H1 (cell line): ENCODE measurements around the gene POGLUT2. TPM values are rescaled to one million over a fixed set of nuclear protein-coding genes. Genes with fewer than 3 reads are reported as not detected.

ENCODE experiments used
- CTCF ChIA-PET: fragments of 300-600 bp; sonication (Branson Sonifier 250); formaldehyde crosslinking; loops from one replicate; lab custom pipeline; 2021; ENCODE audit not compliant: partially characterized antibody; lab: Charles Lee
- POLR2A ChIA-PET: fragments of 300-600 bp; sonication (Branson Sonifier 250); formaldehyde crosslinking; loops from one replicate; lab custom pipeline; 2021; ENCODE audit warnings: inconsistent platforms; ENCODE audit not compliant: partially characterized antibody; lab: Charles Lee
- DNase-seq, 2 experiments: peaks; one replicate each; pipeline versions ENCODE4 v3.0.0 to v3.0.0-alpha.2; 2010 to 2022; ENCODE audit warnings: low spot score in 2 of 2, low read depth in 1 of 2, mixed read lengths in 1 of 2
- FAIRE-seq: peaks from 2 replicates; lab custom pipeline; 2011; peaks lifted over from hg19 to GRCh38; lab: Jason Lieb, UNC
- H2AFZ ChIP-seq: 2 replicates; pipeline ENCODE4 v1.8.1; 2012; ENCODE audit warnings: low read length, inconsistent platforms
- H2AK5ac ChIP-seq: 2 replicates; pipeline ENCODE4 v1.6.1; 2013; ENCODE audit warnings: low read depth, low read length
- H2BK120ac ChIP-seq: replicated peaks from 2 replicates; pipeline ENCODE3; 2013; ENCODE audit warnings: low read depth, low read length, inconsistent platforms
- H2BK12ac ChIP-seq: 2 replicates; pipeline ENCODE4 v1.6.1; 2013; ENCODE audit warnings: low read depth, low read length
- H2BK15ac ChIP-seq: 2 replicates; pipeline ENCODE4 v1.6.1; 2013; ENCODE audit warnings: low read length
- H2BK20ac ChIP-seq: 2 replicates; pipeline ENCODE4 v1.6.1; 2013; ENCODE audit warnings: low read length
- H2BK5ac ChIP-seq: 2 replicates; pipeline ENCODE4 v1.6.1; 2013; ENCODE audit warnings: low read depth, low read length
- H3K14ac ChIP-seq: 2 replicates; pipeline ENCODE4 v1.6.1; 2013; ENCODE audit warnings: inconsistent platforms; ENCODE audit not compliant: insufficient read length
- H3K18ac ChIP-seq: 2 replicates; pipeline ENCODE4 v1.6.1; 2013; ENCODE audit warnings: low read length; ENCODE audit errors: extremely low read depth
- H3K23ac ChIP-seq: 2 replicates; pipeline ENCODE4 v1.6.1; 2013; ENCODE audit warnings: inconsistent platforms; ENCODE audit not compliant: insufficient read length
- H3K23me2 ChIP-seq: 2 replicates; pipeline ENCODE4 v1.6.1; 2013; ENCODE audit warnings: low read depth, low read length
- H3K27ac ChIP-seq: 2 replicates; pipeline ENCODE4 v1.6.1; 2011; ENCODE audit warnings: low read depth, low read length, inconsistent platforms
- H3K27me3 ChIP-seq, 4 experiments: replicated peaks in 1 of 4; 1 replicate in 1 of 4; 2 replicates in 3 of 4; pipeline versions ENCODE4 v1.6.1 to v1.8.1; 2011 to 2013; ENCODE audit warnings: low read length in 3 of 4, mild to moderate bottlenecking in 3 of 4, inconsistent platforms in 2 of 4, mixed read lengths in 2 of 4, moderate library complexity in 1 of 4; ENCODE audit not compliant: control insufficient read depth in 3 of 4, insufficient read depth in 3 of 4; ENCODE audit errors: extremely low read depth in 1 of 4
- H3K36me3 ChIP-seq, 4 experiments: 2 replicates each; pipeline versions ENCODE4 v1.6.1 to v1.8.1; 2011 to 2013; ENCODE audit warnings: mild to moderate bottlenecking in 4 of 4, low read length in 3 of 4, moderate library complexity in 2 of 4, control low read depth in 1 of 4, inconsistent platforms in 1 of 4; ENCODE audit not compliant: insufficient read depth in 4 of 4, control insufficient read depth in 2 of 4
- H3K4ac ChIP-seq: replicated peaks from 2 replicates; pipeline ENCODE3; 2013; ENCODE audit warnings: low read length, low read depth, mixed read lengths, inconsistent platforms; ENCODE audit not compliant: insufficient read length
- H3K4me1 ChIP-seq, 4 experiments: replicated peaks in 1 of 4; 1 replicate in 1 of 4; 2 replicates in 3 of 4; pipeline versions ENCODE4 v1.6.1 to v1.8.1; 2011 to 2013; ENCODE audit warnings: low read length in 3 of 4, inconsistent platforms in 2 of 4, mixed read lengths in 1 of 4; ENCODE audit not compliant: insufficient read depth in 4 of 4, control insufficient read depth in 3 of 4
- H3K4me2 ChIP-seq, 2 experiments: 2 replicates each; pipeline versions ENCODE4 v1.6.1 to v1.8.1; 2011 to 2013; ENCODE audit warnings: low read depth in 2 of 2, low read length in 2 of 2, control low read depth in 1 of 2, inconsistent platforms in 1 of 2, mild to moderate bottlenecking in 1 of 2; ENCODE audit not compliant: insufficient read depth in 1 of 2
- H3K4me3 ChIP-seq, 4 experiments: fragments of 200-600, 300-600 bp in 1 of 4; sonication (generic), shearing (Covaris generic), sonication (Bioruptor Twin) in 1 of 4; 2 replicates each; pipeline versions ENCODE4 v1.5.1 to v1.8.1; 2011 to 2016; ENCODE audit warnings: low read length in 4 of 4, low read depth in 3 of 4, control low read depth in 2 of 4, inconsistent platforms in 2 of 4, mild to moderate bottlenecking in 2 of 4, mixed read lengths in 1 of 4, moderate library complexity in 1 of 4; ENCODE audit not compliant: insufficient read depth in 2 of 4; ENCODE audit errors: extremely low read depth in 1 of 4
- H3K56ac ChIP-seq: replicated peaks from 2 replicates; pipeline ENCODE3; 2013; ENCODE audit warnings: low read depth, mild to moderate bottlenecking, mixed read lengths, low read length, inconsistent platforms; ENCODE audit not compliant: insufficient read length
- H3K79me1 ChIP-seq: 2 replicates; pipeline ENCODE4 v1.6.1; 2013; ENCODE audit warnings: low read depth, low read length, control low read depth
- H3K79me2 ChIP-seq, 2 experiments: 2 replicates each; pipeline versions ENCODE4 v1.6.1 to v1.8.1; 2012 to 2013; ENCODE audit warnings: low read length in 2 of 2, mild to moderate bottlenecking in 2 of 2, inconsistent platforms in 1 of 2; ENCODE audit not compliant: insufficient read depth in 2 of 2, control insufficient read depth in 1 of 2
- H3K9ac ChIP-seq, 4 experiments: replicated peaks in 1 of 4; 1 replicate in 1 of 4; 2 replicates in 3 of 4; pipeline versions ENCODE4 v1.6.1 to v1.8.1; 2011 to 2013; ENCODE audit warnings: low read depth in 3 of 4, low read length in 3 of 4, control low read depth in 2 of 4, mild to moderate bottlenecking in 2 of 4, moderate library complexity in 2 of 4, inconsistent platforms in 1 of 4; ENCODE audit errors: extremely low read depth in 1 of 4
- H3K9me3 ChIP-seq, 2 experiments: 2 replicates each; pipeline versions ENCODE4 v1.6.1 to v1.8.1; 2012 to 2013; ENCODE audit warnings: mild to moderate bottlenecking in 2 of 2, moderate library complexity in 2 of 2, control low read depth in 1 of 2, inconsistent platforms in 1 of 2, low read depth in 1 of 2, low read length in 1 of 2, mixed read lengths in 1 of 2; ENCODE audit not compliant: insufficient read depth in 2 of 2
- H4K20me1 ChIP-seq, 2 experiments: replicated peaks in 1 of 2; 2 replicates each; pipeline versions ENCODE3 to v1.8.1; 2011 to 2013; ENCODE audit warnings: inconsistent platforms in 2 of 2, low read length in 2 of 2, mild to moderate bottlenecking in 1 of 2; ENCODE audit not compliant: insufficient read depth in 2 of 2, control insufficient read depth in 1 of 2
- H4K5ac ChIP-seq: 2 replicates; pipeline ENCODE4 v1.6.1; 2013; ENCODE audit warnings: low read length, low read depth, mixed read lengths, inconsistent platforms; ENCODE audit not compliant: insufficient read length
- H4K8ac ChIP-seq: 2 replicates; pipeline ENCODE4 v1.8.0; 2013; ENCODE audit warnings: mild to moderate bottlenecking, moderate library complexity, low read length, inconsistent platforms; ENCODE audit not compliant: insufficient read depth; ENCODE audit errors: extremely low read depth
- H4K91ac ChIP-seq: replicated peaks from 2 replicates; pipeline ENCODE3; 2013; ENCODE audit warnings: low read length, mixed read lengths, inconsistent platforms; ENCODE audit not compliant: insufficient read length
- HDAC2 ChIP-seq, 2 experiments: fragments of 300-600 bp in 1 of 2; sonication (generic) in 1 of 2; IDR thresholded peaks; 2 replicates each; pipeline ENCODE4 v1.6.1; 2011 to 2012; ENCODE audit warnings: low read depth in 2 of 2, low read length in 2 of 2, mild to moderate bottlenecking in 2 of 2, moderate library complexity in 2 of 2, borderline replicate concordance in 1 of 2, inconsistent platforms in 1 of 2
- KDM4A ChIP-seq: IDR thresholded peaks from one replicate; pipeline ENCODE4 v1.7.1; 2012; ENCODE audit warnings: low read depth, mild to moderate bottlenecking, moderate library complexity, low read length, inconsistent platforms; ENCODE audit not compliant: severe bottlenecking
- KDM5A ChIP-seq: fragments of 200-600 bp; IDR thresholded peaks from 2 replicates; pipeline ENCODE4 v1.7.1; 2012; ENCODE audit warnings: mild to moderate bottlenecking, low read length, inconsistent platforms, mixed read lengths
- MAFK ChIP-seq: IDR thresholded peaks from 2 replicates; pipeline ENCODE4 v1.6.1; 2012; ENCODE audit warnings: low read depth, mild to moderate bottlenecking, improper control_type of control experiment, low read length
- SIRT6 ChIP-seq: IDR thresholded peaks from one replicate; pipeline ENCODE4 v1.7.1; 2012; ENCODE audit warnings: low read length, inconsistent platforms
- TAF7 ChIP-seq: optimal IDR thresholded peaks from 2 replicates; pipeline ENCODE3; 2011; ENCODE audit warnings: low read depth, mild to moderate bottlenecking, inconsistent platforms, low read length, moderate library complexity, borderline replicate concordance
- WGBS, 2 experiments: shearing (Covaris generic) in 1 of 2; methylation state at CpG; one replicate each; pipeline versions ENCODE4 v1.1.6 to v1.1.7; 2013 to 2015; ENCODE audit warnings: low lambda C conversion rate in 2 of 2, mixed read lengths in 2 of 2, inconsistent platforms in 1 of 2, low coverage in 1 of 2, missing lambda C conversion rate in 1 of 2; ENCODE audit not compliant: insufficient replicate concordance in 2 of 2, insufficient coverage in 1 of 2, insufficient read length in 1 of 2; ENCODE audit errors: extremely low coverage in 1 of 2, missing lambda C conversion rate in 1 of 2; 5-methylcytosine and 5-hydroxymethylcytosine counted together
- polyA plus RNA-seq, 7 experiments: library from polyadenylated mRNA; depleted of rRNA in 3 of 7; stranded (reverse) in 5 of 7; unstranded in 2 of 7; fragments of >200 nt in 5 of 7; fragments of 200-250 nt in 2 of 7; gene quantifications; 1 replicate in 5 of 7; 2 replicates in 1 of 7; 4 replicates in 1 of 7; pipeline versions ENCODE4 v1.2.1 to v1.2.3, GENCODE V29; 2011 to 2013; ENCODE audit warnings: missing spikeins in 2 of 7, mixed read lengths in 2 of 7
- total RNA-seq: library from RNA; stranded (reverse); fragmentation: NEBNext Ultra II Directional; extraction: Animal tissue kit (Norgen Biotek cat#: 25700); gene quantifications from 2 replicates; pipeline ENCODE4 v1.2.1, GENCODE V29; 2021

The POGLUT2 gene
- total and polyA plus RNA-seq, 2 of the 8 experiments (the other 6 are each of a cell fraction or from before 2014, with no cell fraction given): 9.9 to 22.3 TPM

- POLR2A ChIA-PET: interaction anchor here (1.2 to 1.3 kb wide), 2 partner anchors 9 to 11 kb away, joined by 3 to 7 read pairs; partner anchors contain the start of gene TEX30
These were observed 14.3 kb downstream of the POGLUT2 start for GRCh38 chr13:102784483-102784882.

More at GRCh38 chr13:102784483-102784882, 14.3 kb downstream of the POGLUT2 start:
- H4K20me1 ChIP-seq: no peaks in the 10 kb centered on the region
- H3K27ac ChIP-seq: no peak overlapping the region
- no peaks in the 10 kb centered on the region for H3K79me1 ChIP-seq
- H2BK15ac ChIP-seq: no peak overlapping the region
- DNase-seq (no peak), FAIRE-seq (no peak)
- no peak overlapping the region for H2BK12ac ChIP-seq
- TF ChIP-seq HDAC2 (IDR thresholded peaks at IDR 0.05; ENCODE audit: borderline replicate concordance in 1 of 2, low read depth in 2 of 2, low read length in 2 of 2) (no peak), MAFK (no peak), SIRT6 (no peak), KDM5A (no peak), TAF7 (no peak), KDM4A (no peak)
- H4K5ac ChIP-seq: no peak overlapping the region
- H2BK120ac ChIP-seq: no peak overlapping the region
- H3K27me3 ChIP-seq: no peaks in the 10 kb centered on the region
- no peak overlapping the region for H4K8ac ChIP-seq
- CTCF ChIA-PET: interaction anchor here (1.4 to 1.8 kb wide), 2 partner anchors 11 to 16 kb away, joined by 4 to 7 read pairs; partner anchors contain the start of gene TEX30
- no peak overlapping the region for H3K4me3 ChIP-seq
- H3K9me3 ChIP-seq: peaks cover 7 to 8% of the 10 kb centered on the region in 2 experiments; a peak in 3 of 4 replicates
- H3K23ac ChIP-seq: no peak overlapping the region
- no peak overlapping the region for H3K9ac ChIP-seq
- H3K14ac ChIP-seq: no peak overlapping the region
- no peak overlapping the region for H2BK5ac ChIP-seq
- 94% methylated on average over 3 of the region's 3 CpGs; no CpG with 5 or more reads in 1 of the 2 experiments for WGBS, 2 experiments
- H3K56ac ChIP-seq: no peak overlapping the region
- peaks cover 0 to 13% (median 6%) of the 10 kb centered on the region in 4 experiments; a peak in 3 of 8 replicates for H3K36me3 ChIP-seq
- no peak overlapping the region for H3K4me2 ChIP-seq
- no peak overlapping the region for H2AK5ac ChIP-seq
- H3K18ac ChIP-seq: no peak overlapping the region
- no peaks in the 10 kb centered on the region for H3K23me2 ChIP-seq
- no peak overlapping the region for H3K4ac ChIP-seq
- no peak overlapping the region for H4K91ac ChIP-seq
- no peaks in the 10 kb centered on the region for H3K4me1 ChIP-seq
- no peak overlapping the region for H2BK20ac ChIP-seq
- H3K79me2 ChIP-seq: no peaks in the 10 kb centered on the region
- no peak overlapping the region for H2AFZ ChIP-seq
